Smooth muscle cell (in vitro differentiated cells): ENCODE results near the gene TNK2. TPM values are rescaled to one million over a fixed set of nuclear protein-coding genes. Genes with fewer than 3 reads are reported as not detected.

Experiments
- DNase-seq: peaks from one replicate; lab custom pipeline; 2025; ENCODE audit not compliant: unreplicated experiment; lab: John Stamatoyannopoulos, UW
- H2AFZ ChIP-seq: fragments of 200-600 bp; sonication (generic); 2 replicates; pipeline ENCODE4 v1.6.0; 2016; ENCODE audit warnings: antibody characterized with exemption, low read depth, mild to moderate bottlenecking
- H3F3A ChIP-seq: fragments of 200-600 bp; sonication (generic); 2 replicates; pipeline ENCODE4 v1.6.0; 2017; ENCODE audit warnings: antibody characterized with exemption, low read depth
- H3K27ac ChIP-seq: fragments of 200-600 bp; sonication (generic); 2 replicates; pipeline ENCODE4 v1.5.1; 2016; ENCODE audit warnings: low read depth, mild to moderate bottlenecking
- H3K27me3 ChIP-seq: fragments of 200-600 bp; sonication (generic); 2 replicates; pipeline ENCODE4 v1.6.1; 2016; ENCODE audit warnings: low read depth, mild to moderate bottlenecking
- H3K36me3 ChIP-seq: fragments of 200-600 bp; sonication (generic); 2 replicates; pipeline ENCODE4 v1.5.1; 2016; ENCODE audit warnings: low read depth
- H3K4me1 ChIP-seq: fragments of 200-600 bp; sonication (generic); 2 replicates; pipeline ENCODE4 v1.5.1; 2016; ENCODE audit warnings: low read depth
- H3K4me2 ChIP-seq: fragments of 200-600 bp; sonication (generic); 2 replicates; pipeline ENCODE4 v1.6.0; 2016; ENCODE audit warnings: mild to moderate bottlenecking
- H3K4me3 ChIP-seq: fragments of 200-600 bp; sonication (generic); 2 replicates; pipeline ENCODE4 v1.5.1; 2016; ENCODE audit warnings: mild to moderate bottlenecking
- H3K79me2 ChIP-seq: fragments of 200-600 bp; sonication (generic); 2 replicates; pipeline ENCODE4 v1.6.0; 2016; ENCODE audit warnings: low read depth, mild to moderate bottlenecking
- H3K9ac ChIP-seq: fragments of 200-600 bp; sonication (generic); 2 replicates; pipeline ENCODE4 v1.6.0; 2016; ENCODE audit warnings: low read depth
- H3K9me3 ChIP-seq: fragments of 200-600 bp; sonication (generic); replicated peaks from 2 replicates; pipeline ENCODE4 v1.5.1; 2016; ENCODE audit warnings: low read depth
- H4K20me1 ChIP-seq: fragments of 200-600 bp; sonication (generic); 2 replicates; pipeline ENCODE4 v1.6.0; 2016; ENCODE audit warnings: low read depth
- CTCF ChIP-seq: fragments of 200-600 bp; sonication (generic); IDR thresholded peaks from 2 replicates; pipeline ENCODE4 v1.5.1; 2017; ENCODE audit warnings: borderline replicate concordance, mild to moderate bottlenecking, antibody characterized with exemption; ENCODE audit not compliant: insufficient read depth, poor library complexity, severe bottlenecking
- WGBS: methylation state at CpG from one replicate; pipeline ENCODE4 v1.1.7; 2016; ENCODE audit warnings: low lambda C conversion rate; 5-methylcytosine and 5-hydroxymethylcytosine counted together
- polyA plus RNA-seq: library from polyadenylated mRNA; unstranded; fragments of >200 nt; fragmentation: Nextera tagmentation; extraction: Ambion mirVana; gene quantifications from 2 replicates; pipeline ENCODE4 v1.2.1, GENCODE V29; 2016
- total RNA-seq: library from RNA; depleted of rRNA; stranded (reverse); fragments of >200 nt; gene quantifications from 2 replicates; pipeline ENCODE4 v1.2.3, GENCODE V29; 2014

The TNK2 gene
- total and polyA plus RNA-seq, 2 experiments from 2014 or later = 2.8 to 10.6 TPM

GRCh38 chr3:195823280-195823679 is 85.1 kb downstream of the TNK2 start:
- TF ChIP-seq CTCF = no peak
- no peak overlapping the region for H3K9ac ChIP-seq
- no peaks in the 10 kb centered on the region for H3K4me1 ChIP-seq
- no peak overlapping the region for H3K4me3 ChIP-seq
- H3K4me2 ChIP-seq = no peak overlapping the region
- no peaks in the 10 kb centered on the region for H3K79me2 ChIP-seq
- WGBS = 81% methylated on average over 10 of the region's 10 CpGs
- H3K27ac ChIP-seq = no peak overlapping the region
- no peak for DNase-seq
- H3F3A ChIP-seq = no peaks in the 10 kb centered on the region
- H3K36me3 ChIP-seq = no peaks in the 10 kb centered on the region
- H3K9me3 ChIP-seq = no peaks in the 10 kb centered on the region
- H3K27me3 ChIP-seq = no peaks in the 10 kb centered on the region
- no peaks in the 10 kb centered on the region for H4K20me1 ChIP-seq
- H2AFZ ChIP-seq = no peak overlapping the region

DNA sequence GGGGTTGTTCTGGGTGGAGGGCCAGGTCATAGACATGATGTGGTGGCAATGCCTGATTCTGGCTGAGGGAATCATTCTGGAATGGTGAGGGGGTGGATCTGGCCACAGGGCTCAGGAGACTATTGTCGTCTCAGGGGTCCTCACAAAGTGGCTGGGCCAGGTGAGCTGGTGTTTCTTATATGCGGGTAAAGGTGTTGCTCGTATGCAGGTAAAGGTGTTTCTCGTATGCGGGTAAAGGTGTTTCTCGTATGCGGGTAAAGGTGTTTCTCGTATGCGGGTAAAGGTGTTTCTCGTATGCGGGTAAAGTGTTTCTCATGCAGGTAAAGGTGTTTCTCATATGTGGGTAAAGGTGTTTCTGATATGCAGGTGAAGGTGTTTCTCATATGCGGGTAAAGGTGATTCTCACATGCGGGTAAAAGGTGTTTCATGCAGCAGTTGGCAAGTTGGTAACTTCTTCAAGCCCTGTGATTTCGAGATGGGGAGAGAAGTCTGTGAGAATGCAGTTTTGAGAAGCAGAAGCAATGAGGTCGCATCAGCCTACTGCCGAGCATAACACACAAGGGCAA is 86.1 kb downstream of the TNK2 start:
- no peaks in the 10 kb centered on the region for H3K79me2 ChIP-seq
- WGBS = 86% methylated on average over 16 of the region's 16 CpGs
- H3K4me3 ChIP-seq = no peak overlapping the region

GRCh38 chr3:195821403-195822130 is 86.8 kb downstream of the TNK2 start:
- H3K4me3 ChIP-seq = no peak overlapping the region
- H3K4me2 ChIP-seq = no peak overlapping the region
- no peak overlapping the region for H2AFZ ChIP-seq
- no peaks in the 10 kb centered on the region for H3K27me3 ChIP-seq
- no peaks in the 10 kb centered on the region for H3K4me1 ChIP-seq
- no peak for TF ChIP-seq CTCF
- 90% methylated on average over 21 of the region's 21 CpGs for WGBS
- H3K9ac ChIP-seq = no peak overlapping the region
- H3K27ac ChIP-seq = no peak overlapping the region
- H3K36me3 ChIP-seq = no peaks in the 10 kb centered on the region
- H3F3A ChIP-seq = no peaks in the 10 kb centered on the region
- H3K79me2 ChIP-seq = no peaks in the 10 kb centered on the region
- no peaks in the 10 kb centered on the region for H4K20me1 ChIP-seq
- no peak for DNase-seq
- no peaks in the 10 kb centered on the region for H3K9me3 ChIP-seq

More for the DNA sequence above, 86.1 kb downstream of the TNK2 start:
- Histone ChIP-seq H2AFZ (no peak overlapping the region), H3K4me1 (no peaks in the 10 kb centered on the region), H3K9me3 (no peaks in the 10 kb centered on the region), H3F3A (no peaks in the 10 kb centered on the region), H3K4me2 (no peak overlapping the region), H3K9ac (no peak overlapping the region), H4K20me1 (no peaks in the 10 kb centered on the region), H3K36me3 (no peaks in the 10 kb centered on the region), H3K27me3 (no peaks in the 10 kb centered on the region), H3K27ac (no peak overlapping the region)
- no peak for TF ChIP-seq CTCF
- DNase-seq = no peak
